ENCODE results near the gene KCNK15. TPM values are rescaled to one million over a fixed set of nuclear protein-coding genes. Genes with fewer than 3 reads are reported as not detected.

KCNK15 gene
- total RNA-seq, 4 donors from 2014 or later = 0.26 to 4.4 (median 2.0) TPM

- no peak overlapping the region for H3K4me3 ChIP-seq
- H3K27me3 ChIP-seq = no peaks in the 10 kb centered on the region
- peaks cover 0 to 26% of the 10 kb centered on the region in 2 donors for H3K4me1 ChIP-seq
- H3K9me3 ChIP-seq = no peaks in the 10 kb centered on the region
- intact Hi-C loops (cut with DNase I; ENCODE audit: low total_unique reads) = no loop called here
- DNase-seq = no peak
- peak overlapping the region; percentile 83 to 85 for H3K27ac ChIP-seq
- H3K36me3 ChIP-seq = no peaks in the 10 kb centered on the region
- TF ChIP-seq CTCF (IDR thresholded peaks at IDR 0.05) (no peak), POLR2A (IDR thresholded peaks at IDR 0.05) (no peak)
Observed at GRCh38 chr20:44701118-44701857, 44.4 kb upstream of the KCNK15 start.

- no peak for DNase-seq
- Histone ChIP-seq H3K36me3 (no peaks in the 10 kb centered on the region), H3K4me1 (peaks cover 0 to 31% of the 10 kb centered on the region in 2 donors), H3K9me3 (no peaks in the 10 kb centered on the region), H3K4me3 (no peak overlapping the region), H3K27me3 (no peaks in the 10 kb centered on the region), H3K27ac (peak overlapping the region; percentile 83 to 85)
- intact Hi-C loops (cut with DNase I; ENCODE audit: low total_unique reads) = no loop called here
- TF ChIP-seq POLR2A (IDR thresholded peaks at IDR 0.05) = no peak
- TF ChIP-seq CTCF (IDR thresholded peaks at IDR 0.05) = no peak
Observed at GRCh38 chr20:44701858-44702256, 43.8 kb upstream of the KCNK15 start.

- no peaks in the 10 kb centered on the region for H3K36me3 ChIP-seq
- H3K27me3 ChIP-seq = no peaks in the 10 kb centered on the region
- H3K4me3 ChIP-seq = no peak overlapping the region
- TF ChIP-seq CTCF (IDR thresholded peaks at IDR 0.05) = no peak
- no peak for TF ChIP-seq POLR2A (IDR thresholded peaks at IDR 0.05)
- no peaks in the 10 kb centered on the region for H3K9me3 ChIP-seq
- peak; percentile 87 to 89 for DNase-seq
- peak overlapping the region; percentile 83 to 85 for H3K27ac ChIP-seq
- H3K4me1 ChIP-seq = peaks cover 0 to 31% of the 10 kb centered on the region in 2 donors
- intact Hi-C loops (cut with DNase I; ENCODE audit: low total_unique reads) = no loop called here
Observed at GRCh38 chr20:44702776-44703175, 42.9 kb upstream of the KCNK15 start.

- TF ChIP-seq CTCF (IDR thresholded peaks at IDR 0.05) (no peak), POLR2A (IDR thresholded peaks at IDR 0.05) (no peak)
- no peaks in the 10 kb centered on the region for H3K9me3 ChIP-seq
- H3K4me1 ChIP-seq = peaks cover 0 to 31% of the 10 kb centered on the region in 2 donors
- intact Hi-C loops (cut with DNase I; ENCODE audit: low total_unique reads) = no loop called here
- H3K27ac ChIP-seq = peak overlapping the region; percentile 83 to 85
- DNase-seq = no peak
- no peak overlapping the region for H3K4me3 ChIP-seq
- no peaks in the 10 kb centered on the region for H3K27me3 ChIP-seq
- H3K36me3 ChIP-seq = no peaks in the 10 kb centered on the region
Observed at GRCh38 chr20:44703183-44703925, 42.3 kb upstream of the KCNK15 start.

GRCh38 chr20:44703956-44704488, 41.6 kb upstream of the KCNK15 start:
- Histone ChIP-seq H3K27me3 (no peaks in the 10 kb centered on the region), H3K4me1 (peaks cover 0 to 31% of the 10 kb centered on the region in 2 donors), H3K36me3 (no peaks in the 10 kb centered on the region), H3K9me3 (no peaks in the 10 kb centered on the region), H3K27ac (peak overlapping the region; percentile 83 to 85), H3K4me3 (no peak overlapping the region)
- DNase-seq = no peak
- TF ChIP-seq CTCF (IDR thresholded peaks at IDR 0.05) (no peak), POLR2A (IDR thresholded peaks at IDR 0.05) (no peak)
- intact Hi-C loops (cut with DNase I; ENCODE audit: low total_unique reads) = no loop called here
